ENCODE data around the gene CCL16.
"Not testable (repeated sequence)": the region's sequence is repeated elsewhere in the genome, so short reads cannot be mapped to it uniquely, and the experiment has no call there.

Gene CCL16

DNA sequence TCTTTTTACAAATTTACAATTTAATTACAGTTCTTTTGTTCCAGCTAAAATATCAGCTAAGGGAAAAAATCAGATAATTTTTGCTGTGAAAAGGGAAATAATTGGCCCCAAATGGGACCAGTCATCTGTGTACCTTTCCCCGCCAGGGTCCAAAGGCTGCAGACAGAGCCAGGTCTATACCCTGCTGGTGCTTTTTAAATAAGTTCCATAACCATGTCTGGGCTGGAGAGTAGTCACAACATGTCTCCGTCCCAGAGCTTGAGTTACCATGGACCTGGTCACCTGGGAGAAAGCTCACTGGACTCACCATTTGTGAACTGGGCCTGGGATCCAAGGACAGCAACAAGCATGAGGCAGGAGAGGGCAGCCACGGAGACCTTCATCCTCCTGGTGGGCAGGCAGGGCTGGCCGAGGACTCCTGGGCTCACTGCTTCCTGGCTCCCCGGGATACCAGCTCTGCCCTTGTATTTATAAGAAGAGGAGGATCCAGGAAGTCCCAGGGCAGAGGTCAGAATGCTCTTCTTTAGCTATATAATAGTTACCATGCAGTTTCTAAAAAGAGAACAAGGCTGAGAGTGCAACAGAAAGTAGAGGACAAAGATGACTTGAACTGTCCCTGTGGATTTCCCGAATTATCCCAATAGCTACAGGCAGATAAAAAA lies 19.9 kb upstream of the CCL16 start, which contains the start of gene CCL15:
CCL15 (minus strand) TSS at position 444 of the 662 bp plus-strand sequence; CDS start at position 383, 61 bp downstream.
- no peak within 1 kb of the TSS for H3K4me3 ChIP-seq (ENCODE audit: low read depth, low read length)
- TF ChIP-seq CTCF (IDR thresholded peaks at IDR 0.05; ENCODE audit: borderline replicate concordance, insufficient read depth, low read depth, low read length), result no peak

- no peak overlapping the region for H3K4me3 ChIP-seq (ENCODE audit: low read depth, low read length)
- TF ChIP-seq CTCF (IDR thresholded peaks at IDR 0.05; ENCODE audit: borderline replicate concordance, insufficient read depth, low read depth, low read length), result no peak
Measured at GRCh38 chr17:36000732-36001109, 19.4 kb upstream of the CCL16 start.

- TF ChIP-seq CTCF (IDR thresholded peaks at IDR 0.05; ENCODE audit: borderline replicate concordance, insufficient read depth, low read depth, low read length), result no peak
- no peak overlapping the region for H3K4me3 ChIP-seq (ENCODE audit: low read depth, low read length)
Measured at GRCh38 chr17:35998756-35999155, 17.5 kb upstream of the CCL16 start.

DNA sequence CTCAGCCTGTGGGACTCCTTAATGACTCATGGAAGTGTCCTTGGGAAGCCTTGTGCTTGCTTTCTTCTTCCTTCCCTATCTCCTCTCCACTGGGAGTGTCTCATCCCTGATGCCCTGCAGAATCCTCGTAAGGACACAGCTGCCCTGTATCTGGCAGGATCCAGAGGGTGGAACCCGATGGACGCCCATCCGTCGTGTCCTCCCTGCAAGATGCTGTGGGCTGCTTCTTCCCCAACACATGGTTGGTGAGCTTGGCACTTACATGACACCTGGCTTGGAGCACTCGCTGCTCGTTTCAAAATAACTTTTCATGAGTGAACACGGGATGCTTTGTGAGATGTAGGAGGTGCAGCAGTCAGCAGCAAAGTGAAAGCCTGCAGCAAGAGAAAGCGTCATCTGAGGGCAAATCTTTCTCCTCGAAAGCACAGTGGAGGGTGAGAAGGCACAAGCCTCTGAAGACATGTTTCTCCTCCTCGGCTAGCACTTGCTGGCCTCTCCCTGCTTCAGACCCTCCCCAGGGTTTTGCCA lies 16.8 kb upstream of the CCL16 start:
- TF ChIP-seq CTCF (IDR thresholded peaks at IDR 0.05; ENCODE audit: borderline replicate concordance, insufficient read depth, low read depth, low read length), result no peak
- H3K4me3 ChIP-seq (ENCODE audit: low read depth, low read length), result no peak overlapping the region

GRCh38 chr17:35995346-35995745 lies 14.0 kb upstream of the CCL16 start:
- H3K4me3 ChIP-seq (ENCODE audit: low read depth, low read length), result not testable (repeated sequence)

GRCh38 chr17:35991075-35991474 lies 9.8 kb upstream of the CCL16 start:
- H3K4me3 ChIP-seq (ENCODE audit: low read depth, low read length), result no peak overlapping the region
- TF ChIP-seq CTCF (IDR thresholded peaks at IDR 0.05; ENCODE audit: borderline replicate concordance, insufficient read depth, low read depth, low read length), result no peak

- no peak for TF ChIP-seq CTCF (IDR thresholded peaks at IDR 0.05; ENCODE audit: borderline replicate concordance, insufficient read depth, low read depth, low read length)
- H3K4me3 ChIP-seq (ENCODE audit: low read depth, low read length), result no peak overlapping the region
Measured at GRCh38 chr17:35988164-35988563, 6.9 kb upstream of the CCL16 start.
